HG02852 (cell line): ENCODE measurements around the gene PTBP1.

ENCODE experiments used
- ATAC-seq: cut with Tn5 transposase; IDR thresholded peaks from one replicate; pipeline ENCODE4 v1.9.1; 2021; ENCODE audit warnings: mild to moderate bottlenecking, moderate library complexity; ENCODE audit not compliant: unreplicated experiment

PTBP1 gene

GRCh38 chr19:772063-772462 is 25.2 kb upstream of the PTBP1 start:
- no peak for ATAC-seq

- no peak for ATAC-seq
Measured at GRCh38 chr19:772730-773436, 24.4 kb upstream of the PTBP1 start.

- ATAC-seq = no peak
Measured at GRCh38 chr19:776549-776948, 20.7 kb upstream of the PTBP1 start.

GRCh38 chr19:778910-779653 is 18.2 kb upstream of the PTBP1 start:
- no peak for ATAC-seq

GRCh38 chr19:780935-781334 is 16.3 kb upstream of the PTBP1 start:
- ATAC-seq = no peak

- ATAC-seq = no peak
Measured at GRCh38 chr19:781800-782184, 15.5 kb upstream of the PTBP1 start.

GRCh38 chr19:782185-782877 is 14.9 kb upstream of the PTBP1 start:
- ATAC-seq = no peak

- ATAC-seq = no peak
Measured at GRCh38 chr19:782878-783668, 14.2 kb upstream of the PTBP1 start.

GRCh38 chr19:784541-784940 is 12.7 kb upstream of the PTBP1 start:
- ATAC-seq = no peak

- no peak for ATAC-seq
Measured at GRCh38 chr19:787536-787935, 9.7 kb upstream of the PTBP1 start.

GRCh38 chr19:788686-788982 is 8.6 kb upstream of the PTBP1 start:
- ATAC-seq = no peak

GRCh38 chr19:788983-789700 is 8.1 kb upstream of the PTBP1 start:
- no peak for ATAC-seq

- ATAC-seq = no peak
Measured at GRCh38 chr19:789701-790060, 7.6 kb upstream of the PTBP1 start.

GRCh38 chr19:791007-791566 is 6.2 kb upstream of the PTBP1 start:
- no peak for ATAC-seq

- no peak for ATAC-seq
Measured at GRCh38 chr19:791567-792305, 5.5 kb upstream of the PTBP1 start.

GRCh38 chr19:792306-792885 is 4.9 kb upstream of the PTBP1 start:
- no peak for ATAC-seq

GRCh38 chr19:793806-794205 is 3.4 kb upstream of the PTBP1 start:
- ATAC-seq = no peak

GRCh38 chr19:795073-795611 is 2.1 kb upstream of the PTBP1 start:
- ATAC-seq = no peak
